ENCODE measurements around the gene HSH2D. TPM values are rescaled to one million over a fixed set of nuclear protein-coding genes. Genes with fewer than 3 reads are reported as not detected.

HSH2D gene
- total and polyA plus RNA-seq, 9 of the 15 experiments (the other 6 are each of a cell fraction or from before 2014, with no cell fraction given) = 0.03 to 1.1 (median 0.35) TPM; not detected in 1

DNA sequence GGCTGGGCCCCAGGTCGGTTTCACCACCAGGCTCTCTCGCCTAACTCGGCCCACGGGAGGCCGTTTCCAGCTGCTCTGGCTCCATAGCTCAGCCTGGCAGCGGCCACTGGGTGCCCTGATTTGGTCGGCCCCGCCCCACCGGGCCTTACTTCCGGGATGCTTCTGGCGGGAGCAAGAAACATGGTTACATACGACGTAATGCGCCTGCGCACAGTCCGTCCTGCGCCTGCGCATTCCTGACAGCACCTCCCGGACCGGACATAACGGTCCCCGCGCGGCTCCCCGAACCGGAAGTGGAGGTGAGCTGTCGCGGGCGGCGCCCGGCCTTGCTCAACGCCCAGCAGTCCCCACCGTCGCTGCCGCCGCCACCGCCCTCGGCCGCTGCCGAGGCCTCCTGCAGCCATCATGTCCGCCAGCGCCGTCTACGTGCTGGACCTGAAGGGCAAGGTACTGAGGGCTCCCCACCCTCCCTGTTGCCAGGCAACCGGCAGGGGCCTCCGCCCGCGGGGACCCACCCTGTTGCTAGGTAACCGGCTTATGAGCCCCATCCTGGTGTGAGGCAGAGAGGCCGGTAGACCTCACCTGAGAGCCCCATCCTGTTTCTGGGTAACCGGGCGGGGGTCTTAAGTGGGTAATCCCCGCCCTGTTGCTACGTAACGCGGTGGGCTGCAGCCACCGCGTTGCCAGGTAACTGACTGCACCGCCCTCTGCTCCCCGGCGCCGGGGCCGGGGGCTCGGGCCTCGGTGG lies 54.3 kb downstream of the HSH2D start, which contains the start of gene AP1M1 (continued):
- TF ChIP-seq ZMIZ1 (IDR thresholded peaks at IDR 0.05; ENCODE audit: low read depth in 2 of 2, low read length in 2 of 2) = peak in 1 of 2 experiments; percentile 2; a peak in 1 of 4 replicates
- TF ChIP-seq HNRNPK (IDR thresholded peaks at IDR 0.05; ENCODE audit: low read depth, low read length, poor library complexity, severe bottlenecking) = no peak
- TF ChIP-seq NR1H2 (CRISPR knock-in tag; IDR thresholded peaks at IDR 0.05) = no peak
- no peak for TF ChIP-seq U2AF2 (optimal IDR thresholded peaks at IDR 0.05; ENCODE audit: low read depth, low read length)
- TF ChIP-seq POLR2A (conservative IDR thresholded peaks at IDR 0.05) = no peak; the same call in none of the 2 replicates
- no peak for TF ChIP-seq IRF1 (CRISPR knock-in tag; IDR thresholded peaks at IDR 0.05; ENCODE audit: borderline replicate concordance)
- TF ChIP-seq YBX1 (IDR thresholded peaks at IDR 0.05) = no peak
- no peak for TF ChIP-seq PKNOX1 (IDR thresholded peaks at IDR 0.05)
- peak; percentile 64; the same call in 1 of the 2 replicates for TF ChIP-seq LCOR (CRISPR knock-in tag; IDR thresholded peaks at IDR 0.05)
- no peak for TF ChIP-seq HMG20B (CRISPR knock-in tag; IDR thresholded peaks at IDR 0.05)
- 0 out of 2 replicates have a peak, but pooled peaks have one; percentile 80 for TF ChIP-seq ESRRA (IDR thresholded peaks at IDR 0.05; ENCODE audit: borderline replicate concordance, low read depth)
- TF ChIP-seq NFATC3 (IDR thresholded peaks at IDR 0.05) = no peak
- TF ChIP-seq JUND (IDR thresholded peaks at IDR 0.05; ENCODE audit: borderline replicate concordance, low read depth, low read length) = no peak
- no peak; the same call in 2 of the 3 replicates for TF ChIP-seq JUND (tag; IDR thresholded peaks at IDR 0.05; ENCODE audit: borderline replicate concordance, low read depth, low read length)
- no peak for TF ChIP-seq PHTF2 (CRISPR knock-in tag; IDR thresholded peaks at IDR 0.05)
- no peak for TF ChIP-seq PRPF4 (IDR thresholded peaks at IDR 0.05; ENCODE audit: insufficient read depth, low read depth, low read length, poor library complexity, severe bottlenecking)
- no peak for TF ChIP-seq SMARCE1 (IDR thresholded peaks at IDR 0.05)
- TF ChIP-seq NBN (IDR thresholded peaks at IDR 0.05; ENCODE audit: low read depth) = peak; percentile 3; the same call in 1 of the 2 replicates
- no peak for TF ChIP-seq FOS (IDR thresholded peaks at IDR 0.05; ENCODE audit: extremely low read depth, insufficient read length)
- TF ChIP-seq SPI1 (IDR thresholded peaks at IDR 0.05; ENCODE audit: borderline replicate concordance, low read depth, low read length) = no peak; the same call in 1 of the 2 replicates
- no peak for TF ChIP-seq CHD4 (IDR thresholded peaks at IDR 0.05; ENCODE audit: insufficient read depth, insufficient replicate concordance, low read depth, low read length, poor library complexity, severe bottlenecking)
- TF ChIP-seq RFX7 (CRISPR knock-in tag; IDR thresholded peaks at IDR 0.05) = no peak
- TF ChIP-seq ZNF764 (CRISPR knock-in tag; IDR thresholded peaks at IDR 0.05; ENCODE audit: low read depth) = no peak
- no peak for TF ChIP-seq TGIF2 (CRISPR knock-in tag; IDR thresholded peaks at IDR 0.05)
- TF ChIP-seq ZNF561 (CRISPR knock-in tag; conservative IDR thresholded peaks at IDR 0.05) = no peak

All from K562 (cell line).